HepG2 (cell line): ENCODE results near the gene ZNF628. TPM values are rescaled to one million over a fixed set of nuclear protein-coding genes. Genes with fewer than 3 reads are reported as not detected.

ENCODE experiments used
- ATAC-seq: fragments of 200-7000 bp; cut with Tn5 transposase; 3 replicates; pipeline ENCODE4 v1.9.1; 2020; ENCODE audit warnings: mild to moderate bottlenecking, moderate library complexity
- BruUV-seq: library from RNA; stranded (reverse); fragments of 400-500 nt; replicated peaks from 2 replicates; lab custom pipeline; 2021; lab: Mats Ljungman, UMichigan
- CTCF ChIA-PET: fragments of 300-600 bp; formaldehyde crosslinking; extraction: SDS; loops from one replicate; lab custom pipeline; 2021; ENCODE audit warnings: low total read pairs, inconsistent platforms, low intra/inter-chr PET ratio; lab: Yijun Ruan, JAX
- POLR2A ChIA-PET: fragments of 350-600 bp; sonication (Branson Sonifier 250); formaldehyde crosslinking; loops from one replicate; lab custom pipeline; 2020; ENCODE audit warnings: antibody characterized with exemption, inconsistent platforms; lab: Yijun Ruan, JAX
- DNase-seq: peaks from one replicate; pipeline ENCODE4 v3.0.0-alpha.2; 2015; ENCODE audit warnings: low spot score
- FAIRE-seq: peaks from 3 replicates; lab custom pipeline; 2011; peaks lifted over from hg19 to GRCh38; lab: Jason Lieb, UNC
- H2AFZ ChIP-seq: one replicate; pipeline ENCODE4 v1.6.1; 2011; ENCODE audit warnings: low read length, inconsistent platforms
- H3K27ac ChIP-seq: fragments of 300-600 bp; 3 replicates; pipeline ENCODE4 v1.8.0; 2011; ENCODE audit warnings: mixed run types, mild to moderate bottlenecking, mixed read lengths, low read length, inconsistent platforms; ENCODE audit not compliant: insufficient read depth; ENCODE audit errors: extremely low read length
- H3K27me3 ChIP-seq, 2 experiments: fragments of 200-600 bp in 1 of 2; 2 replicates in 1 of 2; 3 replicates in 1 of 2; pipeline versions ENCODE4 v1.6.0 to v1.8.0; 2011; ENCODE audit warnings: low read length in 2 of 2, mild to moderate bottlenecking in 2 of 2, moderate library complexity in 2 of 2, inconsistent platforms in 1 of 2; ENCODE audit not compliant: insufficient read depth in 2 of 2, control insufficient read depth in 1 of 2
- H3K36me3 ChIP-seq, 2 experiments: fragments of 200-600 bp in 1 of 2; replicated peaks in 1 of 2; 2 replicates in 1 of 2; 3 replicates in 1 of 2; pipeline versions ENCODE4 v1.5.1 to v1.8.0; 2011; ENCODE audit warnings: low read length in 2 of 2, inconsistent platforms in 1 of 2; ENCODE audit not compliant: insufficient read depth in 2 of 2, control insufficient read depth in 1 of 2
- H3K4me1 ChIP-seq: 2 replicates; pipeline ENCODE4 v1.5.1; 2012; ENCODE audit warnings: low read length, inconsistent platforms; ENCODE audit not compliant: insufficient read depth
- H3K4me2 ChIP-seq: 2 replicates; pipeline ENCODE4 v1.6.0; 2011; ENCODE audit warnings: low read depth, low read length, inconsistent platforms
- H3K4me3 ChIP-seq, 3 experiments: fragments of 200-600 bp in 1 of 3; sonication (generic), shearing (Covaris generic) in 1 of 3; replicated peaks in 1 of 3; 2 replicates each; pipeline ENCODE4 v1.5.1; 2011 to 2016; ENCODE audit warnings: low read length in 3 of 3, inconsistent platforms in 2 of 3, low read depth in 2 of 3, mild to moderate bottlenecking in 2 of 3, control low read depth in 1 of 3, mixed read lengths in 1 of 3; ENCODE audit not compliant: insufficient read depth in 1 of 3
- H3K79me2 ChIP-seq: one replicate; pipeline ENCODE4 v1.6.1; 2011; ENCODE audit warnings: low read length, inconsistent platforms; ENCODE audit not compliant: insufficient read depth
- H3K9ac ChIP-seq: 2 replicates; pipeline ENCODE4 v1.6.0; 2011; ENCODE audit warnings: mild to moderate bottlenecking, low read depth, low read length, inconsistent platforms; ENCODE audit not compliant: insufficient read depth
- H3K9me3 ChIP-seq: 2 replicates; pipeline ENCODE4 v1.5.1; 2012; ENCODE audit warnings: mild to moderate bottlenecking, low read length
- H4K20me1 ChIP-seq: 2 replicates; pipeline ENCODE4 v1.6.0; 2011; ENCODE audit warnings: inconsistent platforms, mild to moderate bottlenecking, low read length, moderate library complexity; ENCODE audit not compliant: insufficient read depth
- DDIT3 ChIP-seq: sonication (generic); formaldehyde crosslinking; IDR thresholded peaks from 2 replicates; pipeline ENCODE4 v1.4.0; 2020; ENCODE audit warnings: mild to moderate bottlenecking, missing genetic modification reagents
- ISL2 ChIP-seq: sonication (generic); formaldehyde crosslinking; IDR thresholded peaks from 2 replicates; pipeline ENCODE4 v1.5.0; 2020; ENCODE audit warnings: missing genetic modification reagents
- KDM5B ChIP-seq: sonication (generic); formaldehyde crosslinking; IDR thresholded peaks from 2 replicates; pipeline ENCODE4 v1.4.0; 2020; ENCODE audit warnings: missing genetic modification reagents, mild to moderate bottlenecking, borderline replicate concordance
- RNF219 ChIP-seq: sonication (generic); formaldehyde crosslinking; IDR thresholded peaks from 2 replicates; pipeline ENCODE4 v1.5.0; 2020; ENCODE audit warnings: mild to moderate bottlenecking, missing genetic modification reagents
- SP2 ChIP-seq: sonication (generic); formaldehyde crosslinking; IDR thresholded peaks from 2 replicates; pipeline ENCODE4 v1.5.1; 2020; ENCODE audit warnings: mild to moderate bottlenecking, missing genetic modification reagents
- ZBTB20 ChIP-seq: sonication (generic); formaldehyde crosslinking; IDR thresholded peaks from 2 replicates; pipeline ENCODE4 v1.8.1; 2023; ENCODE audit warnings: missing genetic modification reagents, low read depth, mild to moderate bottlenecking, borderline replicate concordance
- ZNF503 ChIP-seq: sonication (generic); formaldehyde crosslinking; IDR thresholded peaks from 2 replicates; pipeline ENCODE4 v1.4.0; 2020; ENCODE audit warnings: missing genetic modification reagents
- ZNF569 ChIP-seq: sonication (generic); formaldehyde crosslinking; IDR thresholded peaks from 2 replicates; pipeline ENCODE4 v1.5.0; 2020; ENCODE audit warnings: mild to moderate bottlenecking, missing genetic modification reagents, moderate library complexity, borderline replicate concordance
- ZUFSP ChIP-seq: sonication (generic); formaldehyde crosslinking; IDR thresholded peaks from 2 replicates; pipeline ENCODE4 v1.9.0; 2021; ENCODE audit warnings: missing genetic modification reagents, mild to moderate bottlenecking, borderline replicate concordance
- WGBS: methylation state at CpG from one replicate; pipeline ENCODE4 v1.1.6; 2017; ENCODE audit warnings: low lambda C conversion rate; 5-methylcytosine and 5-hydroxymethylcytosine counted together
- in situ Hi-C: cut with HindIII; loops from 2 replicates; pipeline ENCODE4 v1.10.0; 2017; ENCODE audit warnings: low pct_unique_long_range_greater_than_20kb; ENCODE audit not compliant: extremely low pct_ligation_motif_present
- intact Hi-C: fragments of 100-400 bp; cut with micrococcal nuclease; formaldehyde crosslinking; loops from one replicate; pipeline ENCODE4 v1.10.0; 2022; ENCODE audit not compliant: unreplicated experiment
- polyA plus RNA-seq, 8 experiments: library from polyadenylated mRNA; depleted of rRNA in 3 of 8; stranded (reverse) in 7 of 8; unstranded in 1 of 8; fragments of >200 nt; fragmentation: Illumina TruSeq in 4 of 8; extraction: Trizol in 4 of 8; gene quantifications; 2 replicates each; pipeline versions ENCODE4 v1.2.1 to v1.2.3, GENCODE V29; 2011 to 2016; ENCODE audit warnings: low read depth in 4 of 8, missing spikeins in 1 of 8, mixed read lengths in 1 of 8; ENCODE audit not compliant: insufficient read depth in 1 of 8
- total RNA-seq, 5 experiments: library from RNA; depleted of rRNA; stranded (reverse); fragments of >200 nt; fragmentation: Illumina TruSeq; extraction: Trizol; gene quantifications; 2 replicates each; pipeline ENCODE4 v1.2.3, GENCODE V29; 2016; ENCODE audit warnings: low read depth in 1 of 5
- TF ChIP-seq, protein P1 (sequence below): sonication (generic); formaldehyde crosslinking; conservative IDR thresholded peaks from 2 replicates; pipeline ENCODE4 v1.8.1; 2023; ENCODE audit warnings: missing genetic modification reagents
- TF ChIP-seq, protein P2 (sequence below): sonication (generic); formaldehyde crosslinking; IDR thresholded peaks from 2 replicates; pipeline ENCODE4 v1.8.0; 2022; ENCODE audit warnings: mild to moderate bottlenecking, missing genetic modification reagents

Gene ZNF628
- total and polyA plus RNA-seq, 2 of the 13 experiments (the other 11 are each of a cell fraction or from before 2014, with no cell fraction given): 0.54 to 1.2 TPM

DNA sequence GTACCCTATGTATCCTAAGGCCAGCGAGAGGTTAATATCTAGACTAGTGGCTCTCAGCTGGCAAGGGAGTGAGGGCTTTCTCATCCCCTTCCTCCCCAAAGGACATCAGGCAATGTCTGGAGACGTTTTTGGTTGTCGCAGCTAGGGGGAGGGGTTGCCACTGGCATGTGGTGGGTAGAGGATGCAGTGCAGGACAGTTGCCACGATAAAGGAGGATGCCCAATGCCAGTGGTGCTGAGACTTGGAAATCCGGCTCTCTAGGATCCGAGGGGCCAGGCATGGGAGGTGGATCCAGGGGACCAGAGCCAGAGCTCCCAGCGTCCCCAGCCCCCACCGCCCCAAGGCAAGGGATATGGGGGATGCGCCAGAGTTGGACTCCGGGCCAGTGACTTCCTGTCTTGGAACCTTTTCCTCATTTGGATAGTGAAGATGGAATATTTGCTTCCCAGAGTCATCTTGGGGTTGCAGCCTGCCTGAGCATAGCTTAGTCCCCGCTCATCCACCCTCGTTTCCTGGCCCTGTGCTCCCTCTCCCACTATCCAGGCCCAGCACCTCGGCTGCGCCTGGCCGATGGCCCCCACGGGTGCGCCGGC is 16.7 kb downstream of the ZNF628 start:
- H3K9ac ChIP-seq: no peak overlapping the region
- intact Hi-C loops (no loop called here), in situ Hi-C loops (no loop called here)
- H3K27me3 ChIP-seq: peaks cover 19 to 74% of the 10 kb centered on the region in 2 experiments
- H3K4me2 ChIP-seq: no peak overlapping the region
- H3K9me3 ChIP-seq: no peaks in the 10 kb centered on the region
- H3K79me2 ChIP-seq: no peaks in the 10 kb centered on the region
- H3K4me3 ChIP-seq: no peak overlapping the region
- TF ChIP-seq ISL2 (CRISPR knock-in tag) (no peak), RNF219 (CRISPR knock-in tag) (no peak), ZBTB20 (CRISPR knock-in tag) (no peak), DDIT3 (CRISPR knock-in tag) (no peak), ZUFSP (CRISPR knock-in tag) (no peak), ZNF569 (CRISPR knock-in tag) (no peak), KDM5B (CRISPR knock-in tag) (no peak), SP2 (no peak), ZNF503 (CRISPR knock-in tag) (no peak)
- TF ChIP-seq, protein P1, sequence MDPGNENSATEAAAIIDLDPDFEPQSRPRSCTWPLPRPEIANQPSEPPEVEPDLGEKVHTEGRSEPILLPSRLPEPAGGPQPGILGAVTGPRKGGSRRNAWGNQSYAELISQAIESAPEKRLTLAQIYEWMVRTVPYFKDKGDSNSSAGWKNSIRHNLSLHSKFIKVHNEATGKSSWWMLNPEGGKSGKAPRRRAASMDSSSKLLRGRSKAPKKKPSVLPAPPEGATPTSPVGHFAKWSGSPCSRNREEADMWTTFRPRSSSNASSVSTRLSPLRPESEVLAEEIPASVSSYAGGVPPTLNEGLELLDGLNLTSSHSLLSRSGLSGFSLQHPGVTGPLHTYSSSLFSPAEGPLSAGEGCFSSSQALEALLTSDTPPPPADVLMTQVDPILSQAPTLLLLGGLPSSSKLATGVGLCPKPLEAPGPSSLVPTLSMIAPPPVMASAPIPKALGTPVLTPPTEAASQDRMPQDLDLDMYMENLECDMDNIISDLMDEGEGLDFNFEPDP: no peak
- TF ChIP-seq, protein P2, sequence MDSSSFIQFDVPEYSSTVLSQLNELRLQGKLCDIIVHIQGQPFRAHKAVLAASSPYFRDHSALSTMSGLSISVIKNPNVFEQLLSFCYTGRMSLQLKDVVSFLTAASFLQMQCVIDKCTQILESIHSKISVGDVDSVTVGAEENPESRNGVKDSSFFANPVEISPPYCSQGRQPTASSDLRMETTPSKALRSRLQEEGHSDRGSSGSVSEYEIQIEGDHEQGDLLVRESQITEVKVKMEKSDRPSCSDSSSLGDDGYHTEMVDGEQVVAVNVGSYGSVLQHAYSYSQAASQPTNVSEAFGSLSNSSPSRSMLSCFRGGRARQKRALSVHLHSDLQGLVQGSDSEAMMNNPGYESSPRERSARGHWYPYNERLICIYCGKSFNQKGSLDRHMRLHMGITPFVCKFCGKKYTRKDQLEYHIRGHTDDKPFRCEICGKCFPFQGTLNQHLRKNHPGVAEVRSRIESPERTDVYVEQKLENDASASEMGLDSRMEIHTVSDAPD (CRISPR knock-in tag): no peak
- ATAC-seq: no peak
- H2AFZ ChIP-seq: no peak overlapping the region
- POLR2A ChIA-PET: interaction anchor here (1.6 kb wide), 1 partner anchor 11 kb away, joined by 5 read pairs; no protein-coding TSS in a partner anchor
- no peak for DNase-seq
- no peak for FAIRE-seq
- H4K20me1 ChIP-seq: no peaks in the 10 kb centered on the region
- WGBS: 34% methylated on average over 12 of the region's 18 CpGs
- CTCF ChIA-PET: no interaction called here
- H3K36me3 ChIP-seq: no peaks in the 10 kb centered on the region
- peaks cover 6% of the 10 kb centered on the region; the same call in 1 of the 2 replicates for H3K4me1 ChIP-seq
- BruUV-seq: no TSS peak
- H3K27ac ChIP-seq: no peak overlapping the region
